Left cardiac atrium (tissue), 4 donors: ENCODE results near the gene TMEM143. TPM values are rescaled to one million over a fixed set of nuclear protein-coding genes. Genes with fewer than 3 reads are reported as not detected.
"Not testable (repeated sequence)": the region's sequence is repeated elsewhere in the genome, so short reads cannot be mapped to it uniquely, and the experiment has no call there.

Experiments
- ATAC-seq, 2 donors: fragments of 200-7000 bp; cut with Tn5 transposase; one replicate each; pipeline ENCODE4 v1.9.1; 2020; ENCODE audit warnings: mild to moderate bottlenecking in 2 of 2, moderate library complexity in 2 of 2
- DNase-seq: peaks from one replicate; pipeline ENCODE4 v3.0.0-alpha.2; 2020
- intact Hi-C, 2 donors: fragments of 100-400 bp; cut with DNase I; formaldehyde crosslinking; loops; one replicate each; pipeline versions ENCODE4 v1.14.1 to v1.15.1; 2022 to 2023
- total RNA-seq, 2 donors: library from RNA; stranded (reverse); fragmentation: NEBNext Ultra II Directional; extraction: Animal tissue kit (Norgen Biotek cat#: 25700); gene quantifications; one replicate each; pipeline ENCODE4 v1.2.1, GENCODE V29; 2021
- donor health status: DM: no; HTN: yes; CAD: no.
- donor health status: DM: no; HTN: yes; CAD: no; lungs with severe emphysema.
- donor health status: DM: yes; HTN: yes; CAD: no.
- donor health status: Dilated cardiomyopathy.

The TMEM143 gene
- total RNA-seq, 2 donors from 2014 or later, result 30.5 to 43.0 TPM

GRCh38 chr19:48310227-48310626 is 53.5 kb downstream of the TMEM143 start:
- peak in 1 of 2 donors; percentile 42 for ATAC-seq
- intact Hi-C loops, result no loop called here
- DNase-seq, result no peak

- intact Hi-C loops, DNase-seq, ATAC-seq: not testable (repeated sequence)
Measured at GRCh38 chr19:48309731-48310130, 54.0 kb downstream of the TMEM143 start.

- no peak for DNase-seq
- intact Hi-C loops, result no loop called here
- ATAC-seq, result peak; percentile 34 to 61
Measured at GRCh38 chr19:48308631-48309586, 54.8 kb downstream of the TMEM143 start.

- ATAC-seq, result no peak
- no peak for DNase-seq
- intact Hi-C loops, result no loop called here
Measured at GRCh38 chr19:48303866-48304265, 59.9 kb downstream of the TMEM143 start.

- DNase-seq (no peak), ATAC-seq (no peak)
- intact Hi-C loops, result no loop called here
Measured at GRCh38 chr19:48303367-48303766, 60.4 kb downstream of the TMEM143 start.

GRCh38 chr19:48302600-48302959 is 61.2 kb downstream of the TMEM143 start:
- ATAC-seq, result no peak
- DNase-seq, result no peak
- intact Hi-C loops, result no loop called here

- intact Hi-C loops, result no loop called here
- ATAC-seq, result no peak
Measured at GRCh38 chr19:48301886-48302599, 61.7 kb downstream of the TMEM143 start.

GRCh38 chr19:48297975-48298374 is 65.8 kb downstream of the TMEM143 start:
- DNase-seq, result no peak
- ATAC-seq, result no peak
- intact Hi-C loops, result no loop called here

More at GRCh38 chr19:48301886-48302599, 61.7 kb downstream of the TMEM143 start:
- no peak for DNase-seq

GRCh38 chr19:48296963-48297734 is 66.6 kb downstream of the TMEM143 start:
- ATAC-seq (no peak), DNase-seq (no peak)
- intact Hi-C loops, result no loop called here

GRCh38 chr19:48295458-48295857 is 68.3 kb downstream of the TMEM143 start:
- no peak for DNase-seq
- no peak for ATAC-seq
- intact Hi-C loops, result no loop called here

GRCh38 chr19:48292798-48293197 is 70.9 kb downstream of the TMEM143 start:
- intact Hi-C loops, result no loop called here
- ATAC-seq, result no peak
- DNase-seq, result no peak

GRCh38 chr19:48291489-48291815 is 72.3 kb downstream of the TMEM143 start:
- intact Hi-C loops, result loop anchor here (1.0 to 2.0 kb wide), 3 partner anchors 24 to 41 kb away; no protein-coding TSS in a partner anchor
- ATAC-seq, DNase-seq: not testable (repeated sequence)

- ATAC-seq (peak; percentile 90 to 91), DNase-seq (peak; percentile 88)
- intact Hi-C loops, result loop anchor here (1.0 to 2.0 kb wide), 3 partner anchors 24 to 42 kb away; no protein-coding TSS in a partner anchor
Measured at GRCh38 chr19:48290771-48291488, 72.8 kb downstream of the TMEM143 start.

- DNase-seq (peak; percentile 48), ATAC-seq (peak; percentile 42 to 72)
- intact Hi-C loops, result loop anchor here in 1 of 2 donors (2.0 kb wide), 2 partner anchors 24 to 42 kb away; no protein-coding TSS in a partner anchor
Measured at GRCh38 chr19:48290401-48290770, 73.4 kb downstream of the TMEM143 start.

GRCh38 chr19:48287748-48288147 is 76.0 kb downstream of the TMEM143 start:
- ATAC-seq, result no peak
- no peak for DNase-seq
- intact Hi-C loops, result no loop called here

GRCh38 chr19:48284896-48285295 is 78.8 kb downstream of the TMEM143 start:
- no peak for DNase-seq
- intact Hi-C loops, result no loop called here
- ATAC-seq, result no peak

GRCh38 chr19:48283908-48284307 is 79.8 kb downstream of the TMEM143 start:
- ATAC-seq (no peak), DNase-seq (no peak)
- intact Hi-C loops, result no loop called here
